ENCODE measurements around the gene MACROD2.

DNA sequence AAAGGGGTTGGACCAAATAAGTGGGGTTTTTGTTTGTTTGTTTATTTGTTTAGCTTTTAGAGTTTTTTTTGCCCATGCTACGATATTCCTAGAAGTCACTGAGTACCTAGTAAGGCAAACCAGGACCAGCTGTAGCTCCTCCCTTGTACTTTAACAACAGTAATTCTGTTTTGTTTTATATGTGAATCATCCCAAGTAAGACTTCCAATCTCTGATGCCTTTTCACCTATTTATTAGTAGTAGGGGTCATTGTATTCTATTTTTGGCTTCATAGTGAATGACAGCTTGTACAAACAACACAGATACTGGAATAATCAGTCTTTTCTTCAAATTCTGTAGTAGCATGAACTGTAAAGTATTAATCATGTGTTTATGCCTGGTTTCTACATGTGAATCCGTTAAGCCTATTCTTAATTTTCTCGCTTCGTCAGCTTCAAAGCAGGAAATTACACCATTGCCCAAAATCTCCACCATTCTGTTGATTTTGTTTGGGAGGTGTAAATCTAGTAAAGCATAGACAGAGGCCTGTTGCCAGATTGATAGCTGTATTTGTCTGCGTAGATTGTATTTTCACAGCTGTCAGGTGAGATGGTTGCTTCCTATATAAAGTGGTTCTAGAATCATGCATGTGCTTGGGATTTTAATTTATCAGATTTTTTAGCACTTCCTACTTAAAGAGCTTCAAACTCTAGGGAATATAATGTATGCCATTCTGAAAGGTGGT is 493.6 kb downstream of the MACROD2 start:
- TF ChIP-seq YY1 (IDR thresholded peaks at IDR 0.05) (no peak), SP1 (IDR thresholded peaks at IDR 0.05) (no peak), HNF4A (conservative IDR thresholded peaks at IDR 0.05) (no peak)
- TF ChIP-seq, protein P1, sequence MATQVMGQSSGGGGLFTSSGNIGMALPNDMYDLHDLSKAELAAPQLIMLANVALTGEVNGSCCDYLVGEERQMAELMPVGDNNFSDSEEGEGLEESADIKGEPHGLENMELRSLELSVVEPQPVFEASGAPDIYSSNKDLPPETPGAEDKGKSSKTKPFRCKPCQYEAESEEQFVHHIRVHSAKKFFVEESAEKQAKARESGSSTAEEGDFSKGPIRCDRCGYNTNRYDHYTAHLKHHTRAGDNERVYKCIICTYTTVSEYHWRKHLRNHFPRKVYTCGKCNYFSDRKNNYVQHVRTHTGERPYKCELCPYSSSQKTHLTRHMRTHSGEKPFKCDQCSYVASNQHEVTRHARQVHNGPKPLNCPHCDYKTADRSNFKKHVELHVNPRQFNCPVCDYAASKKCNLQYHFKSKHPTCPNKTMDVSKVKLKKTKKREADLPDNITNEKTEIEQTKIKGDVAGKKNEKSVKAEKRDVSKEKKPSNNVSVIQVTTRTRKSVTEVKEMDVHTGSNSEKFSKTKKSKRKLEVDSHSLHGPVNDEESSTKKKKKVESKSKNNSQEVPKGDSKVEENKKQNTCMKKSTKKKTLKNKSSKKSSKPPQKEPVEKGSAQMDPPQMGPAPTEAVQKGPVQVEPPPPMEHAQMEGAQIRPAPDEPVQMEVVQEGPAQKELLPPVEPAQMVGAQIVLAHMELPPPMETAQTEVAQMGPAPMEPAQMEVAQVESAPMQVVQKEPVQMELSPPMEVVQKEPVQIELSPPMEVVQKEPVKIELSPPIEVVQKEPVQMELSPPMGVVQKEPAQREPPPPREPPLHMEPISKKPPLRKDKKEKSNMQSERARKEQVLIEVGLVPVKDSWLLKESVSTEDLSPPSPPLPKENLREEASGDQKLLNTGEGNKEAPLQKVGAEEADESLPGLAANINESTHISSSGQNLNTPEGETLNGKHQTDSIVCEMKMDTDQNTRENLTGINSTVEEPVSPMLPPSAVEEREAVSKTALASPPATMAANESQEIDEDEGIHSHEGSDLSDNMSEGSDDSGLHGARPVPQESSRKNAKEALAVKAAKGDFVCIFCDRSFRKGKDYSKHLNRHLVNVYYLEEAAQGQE (IDR thresholded peaks at IDR 0.05): no peak

Measured in liver (tissue), 2 donors.